GM18909 (cell line): Measurements from ENCODE around the gene COQ10B.
"Not testable (repeated sequence)": the region's sequence is repeated elsewhere in the genome, so short reads cannot be mapped to it uniquely, and the experiment has no call there.

Source experiments
- ATAC-seq: cut with Tn5 transposase; IDR thresholded peaks from one replicate; pipeline ENCODE4 v1.9.1; 2021; ENCODE audit warnings: mild to moderate bottlenecking; ENCODE audit not compliant: unreplicated experiment, poor library complexity

The COQ10B gene

GRCh38 chr2:197453123-197453913, at the start of gene COQ10B:
Gene COQ10B, plus strand, starts transcription at chr2:197453552. Its CDS starts 9 bp downstream, at chr2:197453561.
- ATAC-seq = peak; percentile 95

GRCh38 chr2:197405582-197405981, 47.8 kb upstream of the COQ10B start:
- no peak for ATAC-seq

- ATAC-seq = no peak
Observed at GRCh38 chr2:197414039-197414438, 39.3 kb upstream of the COQ10B start.

- ATAC-seq = no peak
Observed at GRCh38 chr2:197414515-197414914, 38.8 kb upstream of the COQ10B start.

- ATAC-seq = no peak
Observed at GRCh38 chr2:197416268-197416667, 37.1 kb upstream of the COQ10B start.

- ATAC-seq = no peak
Observed at GRCh38 chr2:197419438-197419837, 33.9 kb upstream of the COQ10B start.

GRCh38 chr2:197423307-197423706, 30.0 kb upstream of the COQ10B start:
- ATAC-seq = no peak

- no peak for ATAC-seq
Observed at GRCh38 chr2:197425550-197425949, 27.8 kb upstream of the COQ10B start.

GRCh38 chr2:197426723-197427603, 26.4 kb upstream of the COQ10B start:
- no peak for ATAC-seq

GRCh38 chr2:197427986-197428385, 25.4 kb upstream of the COQ10B start:
- ATAC-seq = no peak

GRCh38 chr2:197431858-197432257, 21.5 kb upstream of the COQ10B start:
- ATAC-seq = no peak

- ATAC-seq = not testable (repeated sequence)
Observed at GRCh38 chr2:197432527-197432926, 20.8 kb upstream of the COQ10B start.

GRCh38 chr2:197433780-197434438, 19.4 kb upstream of the COQ10B start:
- ATAC-seq = no peak

GRCh38 chr2:197434541-197435513, 18.5 kb upstream of the COQ10B start, which contains the start of gene SF3B1:
Gene SF3B1, minus strand, starts transcription at chr2:197435028. Its CDS starts 29 bp downstream, at chr2:197434999.
- ATAC-seq = peak; percentile 96

- ATAC-seq = peak; percentile 3
Observed at GRCh38 chr2:197435598-197436420, 17.5 kb upstream of the COQ10B start.

GRCh38 chr2:197437380-197437779, 16.0 kb upstream of the COQ10B start:
- ATAC-seq = no peak

- no peak for ATAC-seq
Observed at GRCh38 chr2:197442857-197443256, 10.5 kb upstream of the COQ10B start.

- ATAC-seq = no peak
Observed at GRCh38 chr2:197445746-197446145, 7.6 kb upstream of the COQ10B start.

GRCh38 chr2:197446844-197447243, 6.5 kb upstream of the COQ10B start:
- ATAC-seq = no peak
